Activated CD4-positive, alpha-beta memory T cell treated with anti-CD3 and anti-CD28 coated beads for 36 hours (primary cell): ENCODE data around the gene SMG6. TPM values are rescaled to one million over a fixed set of nuclear protein-coding genes. Genes with fewer than 3 reads are reported as not detected.
"Not testable (repeated sequence)": the region's sequence is repeated elsewhere in the genome, so short reads cannot be mapped to it uniquely, and the experiment has no call there.

Experiments
- CTCF ChIA-PET: fragments of 350-600 bp; sonication (Branson Sonifier 250); formaldehyde crosslinking; loops from one replicate; lab custom pipeline; 2021; ENCODE audit warnings: antibody characterized with exemption, inconsistent platforms; lab: Charles Lee
- POLR2A ChIA-PET: fragments of 350-600 bp; sonication (Branson Sonifier 250); formaldehyde crosslinking; loops from one replicate; lab custom pipeline; 2021; ENCODE audit warnings: antibody characterized with exemption; lab: Charles Lee
- DNase-seq: peaks from one replicate; pipeline ENCODE4 v3.0.0-alpha.2; 2020
- H3K27ac Mint-ChIP-seq: one replicate; pipeline ENCODE4 v1.8.0; 2021; ENCODE audit warnings: mixed read lengths
- H3K27me3 Mint-ChIP-seq: one replicate; pipeline ENCODE4 v1.8.0; 2021; ENCODE audit warnings: mixed read lengths
- H3K36me3 Mint-ChIP-seq: one replicate; pipeline ENCODE4 v1.8.0; 2021; ENCODE audit warnings: mixed read lengths
- H3K4me1 Mint-ChIP-seq: one replicate; pipeline ENCODE4 v1.8.0; 2021; ENCODE audit warnings: low read depth, mixed read lengths
- H3K4me3 Mint-ChIP-seq: one replicate; pipeline ENCODE4 v1.8.0; 2021; ENCODE audit warnings: mild to moderate bottlenecking, mixed read lengths
- H3K9me3 Mint-ChIP-seq: one replicate; pipeline ENCODE4 v1.8.0; 2021; ENCODE audit warnings: mixed read lengths
- intact Hi-C: fragments of 100-400 bp; cut with micrococcal nuclease; formaldehyde crosslinking; loops from one replicate; pipeline ENCODE4 v1.15.1; 2023
- total RNA-seq, 2 experiments: library from RNA; stranded (reverse); gene quantifications; one replicate each; pipeline ENCODE4 v1.2.3, GENCODE V29; 2021

Gene SMG6
- total RNA-seq, 2 experiments from 2014 or later: 17.2 to 20.3 TPM

GRCh38 chr17:2275722-2276121, 27.9 kb downstream of the SMG6 start:
- H3K27ac Mint-ChIP-seq: peak overlapping the region; percentile 78

GRCh38 chr17:2274414-2274813, 29.2 kb downstream of the SMG6 start:
- H3K27ac Mint-ChIP-seq: peak overlapping the region; percentile 26
- H3K4me1 Mint-ChIP-seq: peaks cover 55% of the 10 kb centered on the region
- no peak for DNase-seq
- no peak overlapping the region for H3K4me3 Mint-ChIP-seq
- H3K27me3 Mint-ChIP-seq: no peaks in the 10 kb centered on the region
- POLR2A ChIA-PET: no interaction called here
- H3K9me3 Mint-ChIP-seq: no peaks in the 10 kb centered on the region
- intact Hi-C loops: no loop called here
- H3K36me3 Mint-ChIP-seq: peaks cover 26% of the 10 kb centered on the region
- CTCF ChIA-PET: no interaction called here

More at GRCh38 chr17:2275722-2276121, 27.9 kb downstream of the SMG6 start:
- ChIA-PET CTCF (interaction anchor here (1.0 to 2.1 kb wide), 3 partner anchors 31 to 977 kb away, joined by 3 to 6 read pairs (median 3); no protein-coding TSS in a partner anchor), POLR2A (interaction anchor here (0.6 to 1.1 kb wide), 3 partner anchors 12 to 216 kb away, joined by 4 to 5 read pairs (median 4); no protein-coding TSS in a partner anchor)
- H3K27me3 Mint-ChIP-seq: no peaks in the 10 kb centered on the region
- intact Hi-C loops: no loop called here
- H3K4me1 Mint-ChIP-seq: peaks cover 43% of the 10 kb centered on the region
- H3K4me3 Mint-ChIP-seq: no peak overlapping the region
- no peak for DNase-seq
- H3K36me3 Mint-ChIP-seq: peaks cover 27% of the 10 kb centered on the region
- H3K9me3 Mint-ChIP-seq: no peaks in the 10 kb centered on the region

DNA sequence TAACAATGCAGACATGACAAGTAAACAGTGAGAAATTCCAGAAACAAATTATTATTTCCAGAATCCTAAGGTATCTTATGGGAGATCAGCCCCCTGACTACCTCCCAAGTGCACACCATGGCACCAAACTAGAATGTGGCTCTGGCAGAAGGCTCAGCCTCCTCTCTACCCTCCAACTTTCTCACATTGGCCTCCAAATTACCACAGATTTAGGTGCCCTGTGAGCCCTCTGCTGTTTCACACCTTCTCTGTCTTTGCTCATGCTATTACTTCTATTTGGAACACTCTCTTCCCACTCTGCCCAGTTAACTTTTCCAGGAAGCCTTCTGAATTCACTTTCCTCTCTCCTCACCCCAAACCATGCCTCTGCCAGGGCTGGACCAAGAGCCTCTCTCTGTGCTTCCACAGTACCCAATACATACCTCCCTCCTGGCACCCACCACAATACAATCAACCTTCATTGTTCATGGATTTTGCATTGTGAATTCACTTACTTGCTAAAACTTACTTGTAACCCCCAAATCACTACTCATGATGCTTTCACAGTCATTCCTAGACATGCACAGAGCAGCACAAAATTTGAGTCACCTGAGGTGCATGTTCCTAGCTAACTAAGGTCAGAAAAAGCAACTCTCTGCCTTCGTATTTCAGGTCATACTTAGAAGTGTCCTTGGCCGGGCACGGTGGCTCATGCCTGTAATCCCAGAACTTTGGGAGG, 31.4 kb downstream of the SMG6 start:
- Mint-ChIP-seq H3K27me3 (no peaks in the 10 kb centered on the region), H3K4me3 (peak overlapping the region; percentile 40), H3K36me3 (peaks cover 21% of the 10 kb centered on the region), H3K27ac (peak overlapping the region; percentile 88), H3K9me3 (no peaks in the 10 kb centered on the region), H3K4me1 (peaks cover 62% of the 10 kb centered on the region)
- peak; percentile 47 for DNase-seq
- CTCF ChIA-PET: interaction anchor here (0.9 to 2.7 kb wide), 4 partner anchors 19 to 217 kb away, joined by 3 to 12 read pairs (median 8); partner anchors contain the start of gene HIC1
- intact Hi-C loops: no loop called here
- POLR2A ChIA-PET: interaction anchor here (0.9 to 1.5 kb wide), 3 partner anchors 9 to 18 kb away, joined by 4 to 6 read pairs (median 5); no protein-coding TSS in a partner anchor

DNA sequence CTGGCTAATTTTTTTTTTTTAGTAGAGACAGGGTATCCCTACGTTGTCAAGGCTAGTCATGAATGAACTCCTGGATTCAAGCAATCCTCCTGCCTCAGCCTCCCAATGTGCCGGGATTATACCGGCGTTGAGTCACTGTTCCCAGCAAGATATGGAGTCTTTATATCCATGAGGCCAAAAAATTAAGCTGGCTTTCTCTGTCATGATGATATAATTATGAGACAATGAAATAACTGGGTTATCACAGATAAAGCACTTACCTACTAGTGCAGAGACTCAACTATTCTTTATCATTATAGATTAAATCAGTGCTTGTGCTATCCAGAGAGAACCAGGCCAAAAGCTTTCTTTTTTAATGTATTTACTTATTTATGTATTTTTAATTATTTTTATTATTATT, 36.2 kb downstream of the SMG6 start:
- H3K27ac Mint-ChIP-seq: peak overlapping the region; percentile 99
- peaks cover 78% of the 10 kb centered on the region for H3K4me1 Mint-ChIP-seq
- intact Hi-C loops: loop anchor here (2.0 to 10.0 kb wide), 4 partner anchors 35 to 553 kb away; partner anchors contain the start of genes SMG6, SRR and TLCD2
- no peaks in the 10 kb centered on the region for H3K9me3 Mint-ChIP-seq
- POLR2A ChIA-PET: interaction anchor here (1.3 to 4.7 kb wide), 5 partner anchors 14 to 208 kb away, joined by 3 to 61 read pairs (median 5); partner anchors contain the start of gene SMG6
- H3K27me3 Mint-ChIP-seq: no peaks in the 10 kb centered on the region
- H3K4me3 Mint-ChIP-seq: peak overlapping the region; percentile 79
- DNase-seq: no peak
- CTCF ChIA-PET: interaction anchor here (1.0 to 5.9 kb wide), 6 partner anchors 14 to 214 kb away, joined by 3 to 41 read pairs (median 4); no protein-coding TSS in a partner anchor
- H3K36me3 Mint-ChIP-seq: peaks cover 20% of the 10 kb centered on the region

GRCh38 chr17:2266865-2267228, 36.7 kb downstream of the SMG6 start:
- Mint-ChIP-seq H3K27ac (peak overlapping the region; percentile 99), H3K27me3 (no peaks in the 10 kb centered on the region), H3K4me3 (peak overlapping the region; percentile 79), H3K36me3 (peaks cover 21% of the 10 kb centered on the region), H3K9me3 (no peaks in the 10 kb centered on the region), H3K4me1 (peaks cover 78% of the 10 kb centered on the region)
- no peak for DNase-seq
- intact Hi-C loops: loop anchor here (1.0 to 10.0 kb wide), 5 partner anchors 15 to 552 kb away; partner anchors contain the start of genes SMG6, SRR and TLCD2
- ChIA-PET POLR2A (interaction anchor here (0.6 to 4.7 kb wide), 8 partner anchors 13 to 212 kb away, joined by 3 to 61 read pairs (median 6); partner anchors contain the start of genes HIC1, SMG6 and TSR1), CTCF (interaction anchor here (1.0 to 5.9 kb wide), 8 partner anchors 13 to 214 kb away, joined by 3 to 41 read pairs (median 4); partner anchors contain the start of gene HIC1)

DNA sequence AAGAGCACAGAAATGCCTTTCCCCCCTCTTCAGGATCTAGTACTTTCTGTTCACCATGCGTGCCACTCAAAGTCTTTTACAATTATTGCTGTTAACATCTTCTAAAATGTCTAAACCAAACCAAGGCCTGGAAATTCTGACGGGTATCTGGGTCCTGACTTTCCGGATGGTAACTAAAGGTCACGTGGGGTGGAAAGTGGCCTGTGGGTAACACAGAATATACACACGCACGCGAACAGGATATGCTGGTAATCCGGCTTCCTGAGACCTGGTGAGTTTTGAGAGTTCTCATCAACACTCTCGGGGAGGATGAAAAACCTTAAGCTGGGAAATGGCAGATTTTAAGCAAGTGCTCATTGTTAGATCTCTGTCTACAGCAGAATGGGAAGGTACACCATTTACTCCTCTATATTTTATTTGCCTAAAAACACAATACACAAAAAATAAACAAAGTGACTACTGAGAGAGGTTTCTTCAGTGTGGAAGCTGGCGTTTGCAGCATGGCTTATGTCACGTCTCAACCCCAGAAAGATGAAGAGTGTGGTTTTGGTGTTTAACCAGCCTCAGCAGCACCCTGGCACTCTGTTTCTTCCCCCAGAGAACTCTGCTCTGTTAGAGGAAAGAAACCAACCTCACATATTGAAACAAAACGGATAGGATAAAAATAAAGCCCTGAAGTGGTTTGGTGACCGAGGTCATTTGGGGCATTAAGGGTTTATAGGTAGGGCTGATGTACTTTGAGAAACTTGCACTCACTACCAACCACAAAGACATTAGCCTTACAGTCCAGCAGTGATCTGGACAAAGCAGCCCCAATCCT, 37.3 kb downstream of the SMG6 start:
- peaks cover 81% of the 10 kb centered on the region for H3K4me1 Mint-ChIP-seq
- peak overlapping the region; percentile 79 for H3K4me3 Mint-ChIP-seq
- intact Hi-C loops: loop anchor here (1.0 to 10.0 kb wide), 5 partner anchors 16 to 551 kb away; partner anchors contain the start of genes SMG6, SRR and TLCD2
- H3K36me3 Mint-ChIP-seq: peaks cover 27% of the 10 kb centered on the region
- CTCF ChIA-PET: interaction anchor here (0.6 to 5.9 kb wide), 9 partner anchors 9 to 213 kb away, joined by 3 to 41 read pairs (median 4); partner anchors contain the start of gene HIC1
- DNase-seq: peak; percentile 94
- POLR2A ChIA-PET: interaction anchor here (0.6 to 4.7 kb wide), 10 partner anchors 13 to 211 kb away, joined by 3 to 61 read pairs (median 4); partner anchors contain the start of genes HIC1, SMG6 and TSR1
- H3K27me3 Mint-ChIP-seq: no peaks in the 10 kb centered on the region
- peak overlapping the region; percentile 99 for H3K27ac Mint-ChIP-seq
- no peaks in the 10 kb centered on the region for H3K9me3 Mint-ChIP-seq

DNA sequence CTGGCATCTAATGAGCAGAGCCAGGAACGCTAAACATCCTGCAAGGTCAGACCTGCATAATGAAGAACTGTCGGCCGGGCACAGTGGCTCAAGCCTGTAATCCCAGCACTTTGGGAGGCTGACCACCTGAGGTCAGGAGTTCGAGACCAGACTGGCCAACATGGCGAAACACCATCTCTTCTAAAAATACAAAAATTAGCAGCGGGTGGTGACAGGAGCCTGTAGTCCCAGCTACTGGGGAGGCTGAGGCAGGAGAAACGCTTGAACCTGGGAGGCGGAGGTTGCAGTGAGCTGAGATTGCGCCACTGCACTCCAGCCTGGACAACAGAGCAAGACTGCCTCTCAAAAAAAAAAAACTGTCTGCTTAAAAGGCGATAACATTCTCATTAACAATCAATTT, 38.4 kb downstream of the SMG6 start:
- POLR2A ChIA-PET: interaction anchor here (0.6 to 4.7 kb wide), 6 partner anchors 12 to 211 kb away, joined by 4 to 61 read pairs (median 4); partner anchors contain the start of gene HIC1
- H3K27me3 Mint-ChIP-seq, DNase-seq, H3K9me3 Mint-ChIP-seq: not testable (repeated sequence)
- Mint-ChIP-seq H3K27ac (peak overlapping the region; percentile 99), H3K4me1 (peaks cover 83% of the 10 kb centered on the region), H3K4me3 (peak overlapping the region; percentile 79), H3K36me3 (peaks cover 29% of the 10 kb centered on the region)
- CTCF ChIA-PET: interaction anchor here (1.6 to 5.9 kb wide), 4 partner anchors 12 to 210 kb away, joined by 4 to 41 read pairs (median 31); partner anchors contain the start of gene HIC1
- intact Hi-C loops: loop anchor here (10.0 kb wide), 1 partner anchor 550 kb away; the partner anchor contains the start of gene TLCD2

DNA sequence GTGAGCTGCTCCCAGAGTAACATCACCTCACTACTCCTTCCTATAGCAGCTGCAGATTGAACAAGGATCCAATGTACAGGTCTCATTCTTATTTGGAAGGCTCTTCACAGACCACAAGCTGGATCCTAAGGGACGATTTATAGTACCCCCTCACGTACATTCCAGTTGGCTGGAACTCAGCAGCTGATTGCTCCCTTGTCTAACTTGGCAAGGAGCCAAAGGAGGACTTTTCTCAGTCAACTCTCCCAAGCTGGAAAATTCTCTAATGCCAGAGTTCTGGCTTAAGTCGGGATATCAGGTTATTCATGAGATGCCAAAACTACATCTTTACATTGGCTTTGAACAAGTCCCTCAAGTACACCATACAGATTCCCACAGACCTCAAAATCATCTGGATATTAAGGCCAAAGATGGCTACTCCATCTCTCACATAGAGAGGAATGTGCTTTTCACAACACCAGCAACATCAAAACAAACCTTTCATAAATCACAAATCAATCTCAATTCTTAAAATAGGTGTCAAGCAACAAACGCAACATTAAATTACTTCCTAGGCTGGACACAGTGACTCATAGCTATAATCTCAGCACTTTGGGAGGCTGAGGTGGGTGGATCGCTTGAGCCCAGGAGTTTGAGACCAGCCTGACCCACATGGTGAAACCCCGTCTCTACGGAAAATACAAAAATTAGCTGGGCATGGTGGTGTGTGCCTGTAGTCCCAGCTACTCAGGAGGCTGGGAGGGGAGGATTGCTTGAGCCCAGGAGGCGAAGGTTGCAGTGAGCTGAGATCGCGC, 39.3 kb downstream of the SMG6 start:
- Mint-ChIP-seq H3K36me3 (peaks cover 23% of the 10 kb centered on the region), H3K27me3 (no peaks in the 10 kb centered on the region), H3K27ac (peak overlapping the region; percentile 99), H3K4me1 (peaks cover 83% of the 10 kb centered on the region), H3K4me3 (peak overlapping the region; percentile 79), H3K9me3 (no peaks in the 10 kb centered on the region)
- CTCF ChIA-PET: interaction anchor here (0.7 to 5.9 kb wide), 5 partner anchors 11 to 544 kb away, joined by 3 to 41 read pairs (median 22); partner anchors contain the start of gene HIC1
- POLR2A ChIA-PET: interaction anchor here (0.7 to 4.7 kb wide), 7 partner anchors 11 to 210 kb away, joined by 4 to 61 read pairs (median 5); partner anchors contain the start of genes HIC1 and TSR1
- DNase-seq: no peak
- intact Hi-C loops: loop anchor here (5.0 to 10.0 kb wide), 2 partner anchors 133 to 549 kb away; partner anchors contain the start of gene TLCD2

DNA sequence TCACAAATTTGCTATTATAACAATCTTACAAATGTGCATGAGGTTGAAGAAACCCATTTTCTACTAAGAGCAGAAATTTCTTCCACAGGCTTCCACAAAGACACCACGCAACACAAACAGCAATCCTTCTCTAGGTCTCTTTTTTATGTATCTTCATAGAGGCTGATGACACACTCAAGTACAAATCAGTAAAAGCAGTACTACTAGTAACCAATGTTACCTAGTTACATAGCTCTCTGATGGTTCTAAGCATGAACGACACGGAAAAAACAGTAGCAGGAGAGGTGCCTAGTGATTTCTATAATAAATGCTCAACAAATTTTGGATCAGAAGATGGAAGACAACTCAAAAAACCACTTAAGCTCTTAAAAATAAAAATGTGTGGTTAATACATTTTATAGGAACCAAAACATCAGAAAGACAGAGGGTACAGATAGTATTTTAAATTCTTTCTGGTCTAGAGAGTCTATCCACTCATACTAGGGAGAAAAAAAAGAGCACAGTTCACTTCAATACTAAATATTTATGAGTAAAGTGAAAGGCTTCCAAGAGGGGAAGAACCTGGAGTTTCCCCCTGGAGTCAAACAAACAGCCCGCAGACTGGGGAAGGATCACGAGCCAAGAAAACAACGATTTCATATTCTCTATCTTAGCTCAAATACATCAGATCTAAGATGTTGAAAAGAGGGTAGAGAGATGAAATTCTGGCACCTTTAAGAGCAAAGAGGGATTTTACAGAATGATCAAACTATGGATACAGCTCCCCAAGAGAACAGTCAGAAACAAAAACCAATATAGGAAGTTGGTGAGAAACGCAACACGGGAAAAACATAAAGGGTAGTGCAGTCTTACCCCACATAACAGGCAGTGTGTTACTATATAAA, 40.2 kb downstream of the SMG6 start:
- POLR2A ChIA-PET: interaction anchor here (0.6 to 4.7 kb wide), 8 partner anchors 9 to 208 kb away, joined by 3 to 61 read pairs (median 4); partner anchors contain the start of genes HIC1 and TSR1
- DNase-seq: no peak

More for the DNA sequence above, 40.2 kb downstream of the SMG6 start:
- H3K4me3 Mint-ChIP-seq: peak overlapping the region; percentile 48
- CTCF ChIA-PET: interaction anchor here (4.1 to 5.9 kb wide), 3 partner anchors 10 to 208 kb away, joined by 22 to 41 read pairs (median 40); partner anchors contain the start of gene HIC1
- intact Hi-C loops: loop anchor here (1.0 to 10.0 kb wide), 3 partner anchors 9 to 549 kb away; partner anchors contain the start of gene TLCD2
- H3K27me3 Mint-ChIP-seq: no peaks in the 10 kb centered on the region
- no peaks in the 10 kb centered on the region for H3K9me3 Mint-ChIP-seq
- H3K4me1 Mint-ChIP-seq: peaks cover 92% of the 10 kb centered on the region
- H3K36me3 Mint-ChIP-seq: peaks cover 23% of the 10 kb centered on the region
- H3K27ac Mint-ChIP-seq: peak overlapping the region; percentile 99
